RWPE1 (cell line): Measurements from ENCODE around the gene MADD.
"Not testable (repeated sequence)": the region's sequence is repeated elsewhere in the genome, so short reads cannot be mapped to it uniquely, and the experiment has no call there.

Experiments
- CTCF ChIA-PET: fragments of 350-600 bp; sonication (Branson Sonifier 250); formaldehyde crosslinking; extraction: SDS; loops from one replicate; lab custom pipeline; 2021; lab: Yijun Ruan, JAX
- POLR2A ChIA-PET: fragments of 400-600 bp; formaldehyde crosslinking; extraction: SDS; loops from one replicate; lab custom pipeline; 2020; ENCODE audit warnings: antibody characterized with exemption; ENCODE audit not compliant: low non-redundant PET; lab: Yijun Ruan, JAX
- DNase-seq: peaks from one replicate; pipeline ENCODE4 v3.0.0; 2012; ENCODE audit warnings: low spot score
- H3K27ac ChIP-seq: fragments of 450-650 bp; 2 replicates; pipeline ENCODE4 v1.5.1; 2017
- CTCF ChIP-seq: fragments of 450-650 bp; conservative IDR thresholded peaks from 2 replicates; pipeline ENCODE4 v1.5.1; 2017; ENCODE audit warnings: low read depth, mild to moderate bottlenecking

Gene MADD

GRCh38 chr11:47332303-47332711 lies 62.4 kb downstream of the MADD start:
- TF ChIP-seq CTCF: no peak
- no peak for DNase-seq
- POLR2A ChIA-PET: no interaction called here
- CTCF ChIA-PET: no interaction called here
- no peak overlapping the region for H3K27ac ChIP-seq

- CTCF ChIA-PET: interaction anchor here (1.6 kb wide), 1 partner anchor 41 kb away, joined by 3 read pairs; no protein-coding TSS in a partner anchor
- no peak for TF ChIP-seq CTCF
- POLR2A ChIA-PET: no interaction called here
- H3K27ac ChIP-seq: no peak overlapping the region
- DNase-seq: no peak
These were observed 63.0 kb downstream of the MADD start for GRCh38 chr11:47332791-47333525.

- DNase-seq: no peak
- CTCF ChIA-PET: interaction anchor here (0.9 to 1.6 kb wide), 2 partner anchors 21 to 41 kb away, joined by 3 to 4 read pairs; no protein-coding TSS in a partner anchor
- POLR2A ChIA-PET: no interaction called here
These were observed 63.6 kb downstream of the MADD start for GRCh38 chr11:47333526-47333845.

GRCh38 chr11:47333886-47334443 lies 64.0 kb downstream of the MADD start:
- ChIA-PET POLR2A (no interaction called here), CTCF (interaction anchor here (0.6 to 1.6 kb wide), 4 partner anchors 21 to 457 kb away, joined by 3 to 4 read pairs (median 3); no protein-coding TSS in a partner anchor)
- H3K27ac ChIP-seq: no peak overlapping the region
- TF ChIP-seq CTCF: no peak
- no peak for DNase-seq

More at GRCh38 chr11:47333526-47333845, 63.6 kb downstream of the MADD start:
- TF ChIP-seq CTCF: no peak
- no peak overlapping the region for H3K27ac ChIP-seq

- POLR2A ChIA-PET, DNase-seq, H3K27ac ChIP-seq: not testable (repeated sequence)
- CTCF ChIA-PET: interaction anchor here (0.7 to 1.6 kb wide), 2 partner anchors 39 to 93 kb away, joined by 3 read pairs; no protein-coding TSS in a partner anchor
These were observed 64.9 kb downstream of the MADD start for GRCh38 chr11:47334699-47335411.

GRCh38 chr11:47335733-47336132 lies 65.8 kb downstream of the MADD start:
- no peak for TF ChIP-seq CTCF
- POLR2A ChIA-PET: no interaction called here
- H3K27ac ChIP-seq: no peak overlapping the region
- DNase-seq: no peak
- CTCF ChIA-PET: no interaction called here
